ENCODE data around the gene SRP14.

The SRP14 gene

GRCh38 chr15:40048211-40048792, 9.3 kb upstream of the SRP14 start:
- Histone ChIP-seq H3K27me3 (ENCODE audit: insufficient read depth, poor library complexity, severe bottlenecking) (no peaks in the 10 kb centered on the region), H3K27ac (replicated peaks) (peak overlapping the region; percentile 84)

GRCh38 chr15:40047415-40048210, 8.6 kb upstream of the SRP14 start:
- peak; percentile 85 to 87 for DNase-seq (ENCODE audit: low read depth in 1 of 2, low spot score in 1 of 2)

More at GRCh38 chr15:40048211-40048792, 9.3 kb upstream of the SRP14 start:
- DNase-seq (ENCODE audit: low read depth in 1 of 2, low spot score in 1 of 2): peak in 1 of 2 experiments; percentile 77
- TF ChIP-seq POLR2AphosphoS5 (IDR thresholded peaks at IDR 0.05; ENCODE audit: low read depth) (peak; percentile 56; the same call in 1 of the 2 replicates), REST (IDR thresholded peaks at IDR 0.05; ENCODE audit: insufficient replicate concordance, low read depth) (no peak), CTCF (IDR thresholded peaks at IDR 0.05; ENCODE audit: insufficient read depth, low read length) (no peak), GABPA (IDR thresholded peaks at IDR 0.05; ENCODE audit: low read depth) (no peak), SPI1 (IDR thresholded peaks at IDR 0.05; ENCODE audit: borderline replicate concordance, low read depth) (peak; percentile 69; the same call in 1 of the 2 replicates)
- no peak overlapping the region for H3K4me3 ChIP-seq (replicated peaks; ENCODE audit: insufficient read depth, low read length)

More at GRCh38 chr15:40047415-40048210, 8.6 kb upstream of the SRP14 start:
- TF ChIP-seq SPI1 (IDR thresholded peaks at IDR 0.05; ENCODE audit: borderline replicate concordance, low read depth): peak; percentile 45; the same call in 1 of the 2 replicates
- TF ChIP-seq CTCF (IDR thresholded peaks at IDR 0.05; ENCODE audit: insufficient read depth, low read length): no peak
- TF ChIP-seq REST (IDR thresholded peaks at IDR 0.05; ENCODE audit: insufficient replicate concordance, low read depth): no peak
- TF ChIP-seq GABPA (IDR thresholded peaks at IDR 0.05; ENCODE audit: low read depth): no peak
- TF ChIP-seq POLR2AphosphoS5 (IDR thresholded peaks at IDR 0.05; ENCODE audit: low read depth): peak; percentile 72
- H3K4me3 ChIP-seq (replicated peaks; ENCODE audit: insufficient read depth, low read length): no peak overlapping the region
- H3K27me3 ChIP-seq (ENCODE audit: insufficient read depth, poor library complexity, severe bottlenecking): no peaks in the 10 kb centered on the region
- peak overlapping the region; percentile 84 for H3K27ac ChIP-seq (replicated peaks)
